Endodermal cell (in vitro differentiated cells): ENCODE measurements around the gene N4BP3. TPM values are rescaled to one million over a fixed set of nuclear protein-coding genes. Genes with fewer than 3 reads are reported as not detected.

ENCODE experiments used
- DNase-seq: peaks from one replicate; pipeline ENCODE4 v3.0.0-alpha.2; 2017
- H3K27ac ChIP-seq: 2 replicates; pipeline ENCODE4 v1.5.1; 2013; ENCODE audit warnings: mild to moderate bottlenecking, low read depth, low read length, moderate library complexity
- H3K27me3 ChIP-seq: 2 replicates; pipeline ENCODE4 v1.6.1; 2013; ENCODE audit warnings: mild to moderate bottlenecking, low read length, moderate library complexity; ENCODE audit not compliant: insufficient read depth, control insufficient read depth, poor library complexity, severe bottlenecking
- H3K36me3 ChIP-seq: 2 replicates; pipeline ENCODE4 v1.7.0; 2013; ENCODE audit warnings: mild to moderate bottlenecking, low read length, moderate library complexity; ENCODE audit not compliant: control insufficient read depth, insufficient read depth
- H3K4me1 ChIP-seq: one replicate; pipeline ENCODE4 v1.7.0; 2013; ENCODE audit warnings: low read length; ENCODE audit not compliant: control insufficient read depth, insufficient read depth
- H3K4me3 ChIP-seq: 2 replicates; pipeline ENCODE4 v1.5.1; 2013; ENCODE audit warnings: mild to moderate bottlenecking, low read length, moderate library complexity
- H3K9ac ChIP-seq: 2 replicates; pipeline ENCODE4 v1.6.1; 2013; ENCODE audit warnings: mild to moderate bottlenecking, low read length, moderate library complexity; ENCODE audit not compliant: poor library complexity, severe bottlenecking; ENCODE audit errors: extremely low read depth
- H3K9me3 ChIP-seq: 2 replicates; pipeline ENCODE4 v1.6.1; 2013; ENCODE audit warnings: mild to moderate bottlenecking, low read length, moderate library complexity; ENCODE audit not compliant: control insufficient read depth
- H3K27ac Mint-ChIP-seq: 2 replicates; pipeline ENCODE4 v1.8.0; 2020; ENCODE audit warnings: mixed read lengths
- H3K27me3 Mint-ChIP-seq: 2 replicates; pipeline ENCODE4 v1.8.0; 2021; ENCODE audit warnings: mild to moderate bottlenecking, mixed read lengths; ENCODE audit not compliant: insufficient read depth
- H3K36me3 Mint-ChIP-seq: 2 replicates; pipeline ENCODE4 v1.8.0; 2020; ENCODE audit warnings: low read depth, mixed read lengths
- H3K4me1 Mint-ChIP-seq: 2 replicates; pipeline ENCODE4 v1.8.0; 2020; ENCODE audit warnings: mixed read lengths
- H3K4me3 Mint-ChIP-seq: 2 replicates; pipeline ENCODE4 v1.8.0; 2020; ENCODE audit warnings: mild to moderate bottlenecking, moderate library complexity, mixed read lengths
- H3K9me3 Mint-ChIP-seq: 2 replicates; pipeline ENCODE4 v1.8.0; 2020; ENCODE audit warnings: mild to moderate bottlenecking, mixed read lengths
- WGBS, 2 experiments: methylation state at CpG; one replicate each; pipeline versions ENCODE4 v1.1.5 to v1.1.7; 2013; ENCODE audit warnings: missing lambda C conversion rate in 2 of 2, mixed read lengths in 1 of 2; ENCODE audit not compliant: insufficient coverage in 1 of 2, insufficient read length in 1 of 2; 5-methylcytosine and 5-hydroxymethylcytosine counted together
- total RNA-seq, 2 donors: library from RNA; stranded (reverse); fragmentation: NEBNext Ultra II Directional in 1 of 2; extraction: Animal tissue kit (Norgen Biotek cat#: 25700) in 1 of 2; gene quantifications; 2 replicates in 1 of 2; 3 replicates in 1 of 2; pipeline ENCODE4 v1.2.1, GENCODE V29; 2021
- TF ChIP-seq, protein P1 (sequence below): fragments of 200-600 bp; sonication (generic); conservative IDR thresholded peaks from 2 replicates; pipeline ENCODE4 v1.5.0; 2021; ENCODE audit warnings: antibody characterized with exemption, mild to moderate bottlenecking

N4BP3 gene
- total RNA-seq, 2 donors from 2014 or later = 12.7 to 15.2 TPM

DNA sequence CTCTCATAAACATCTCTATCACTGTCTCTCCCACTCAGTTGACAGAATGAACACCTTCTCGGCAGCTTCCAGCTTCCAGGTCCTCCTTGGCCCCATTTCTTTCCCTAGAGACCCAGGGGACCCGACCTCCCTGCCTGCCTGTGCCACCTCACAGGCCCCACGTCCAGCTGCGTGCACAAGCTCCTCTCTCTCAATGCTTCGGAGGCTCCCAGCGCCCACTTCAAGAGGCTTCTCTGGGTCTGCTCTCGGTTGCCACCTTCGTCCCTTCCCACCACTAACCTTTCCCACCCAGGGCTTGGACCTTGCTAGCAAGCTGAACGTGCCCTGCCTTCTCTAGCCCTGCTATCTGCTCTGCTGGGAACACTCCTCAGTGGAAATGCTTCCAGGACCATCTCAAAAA lies 2.8 kb upstream of the N4BP3 start:
- Histone ChIP-seq H3K27me3 (no peaks in the 10 kb centered on the region), H3K4me3 (no peak overlapping the region), H3K9ac (no peak overlapping the region), H3K9me3 (no peaks in the 10 kb centered on the region), H3K4me1 (peaks cover 2% of the 10 kb centered on the region), H3K27ac (no peak overlapping the region), H3K36me3 (no peaks in the 10 kb centered on the region)
- Mint-ChIP-seq H3K27me3 (peaks cover 18% of the 10 kb centered on the region), H3K36me3 (no peaks in the 10 kb centered on the region), H3K9me3 (peaks cover 4% of the 10 kb centered on the region), H3K4me3 (no peak overlapping the region), H3K4me1 (peaks cover 7% of the 10 kb centered on the region), H3K27ac (no peak overlapping the region)
- DNase-seq = no peak
- TF ChIP-seq, protein P1, sequence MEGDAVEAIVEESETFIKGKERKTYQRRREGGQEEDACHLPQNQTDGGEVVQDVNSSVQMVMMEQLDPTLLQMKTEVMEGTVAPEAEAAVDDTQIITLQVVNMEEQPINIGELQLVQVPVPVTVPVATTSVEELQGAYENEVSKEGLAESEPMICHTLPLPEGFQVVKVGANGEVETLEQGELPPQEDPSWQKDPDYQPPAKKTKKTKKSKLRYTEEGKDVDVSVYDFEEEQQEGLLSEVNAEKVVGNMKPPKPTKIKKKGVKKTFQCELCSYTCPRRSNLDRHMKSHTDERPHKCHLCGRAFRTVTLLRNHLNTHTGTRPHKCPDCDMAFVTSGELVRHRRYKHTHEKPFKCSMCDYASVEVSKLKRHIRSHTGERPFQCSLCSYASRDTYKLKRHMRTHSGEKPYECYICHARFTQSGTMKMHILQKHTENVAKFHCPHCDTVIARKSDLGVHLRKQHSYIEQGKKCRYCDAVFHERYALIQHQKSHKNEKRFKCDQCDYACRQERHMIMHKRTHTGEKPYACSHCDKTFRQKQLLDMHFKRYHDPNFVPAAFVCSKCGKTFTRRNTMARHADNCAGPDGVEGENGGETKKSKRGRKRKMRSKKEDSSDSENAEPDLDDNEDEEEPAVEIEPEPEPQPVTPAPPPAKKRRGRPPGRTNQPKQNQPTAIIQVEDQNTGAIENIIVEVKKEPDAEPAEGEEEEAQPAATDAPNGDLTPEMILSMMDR = no peak
- WGBS, 2 experiments = 90 to 91% methylated on average over 8 to 9 of the region's 9 CpGs

DNA sequence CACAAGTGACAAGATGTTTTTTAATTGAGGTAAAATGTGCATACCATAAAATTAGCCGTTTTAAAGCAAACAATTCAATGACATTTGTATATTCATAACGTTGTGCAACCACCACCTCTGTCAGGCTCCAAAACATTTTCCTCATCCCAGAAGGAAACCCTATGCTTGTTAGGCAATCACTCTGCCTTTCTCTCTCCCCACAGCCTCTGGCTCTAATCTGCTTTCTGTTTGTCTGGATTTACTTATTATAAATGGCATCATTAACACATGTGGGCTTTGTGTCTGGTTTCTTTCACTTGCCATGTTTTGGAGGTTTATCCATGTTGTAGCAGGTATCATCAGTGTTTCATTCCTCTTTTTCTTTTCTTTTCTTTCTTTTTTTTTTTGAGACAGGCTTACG lies 1.4 kb upstream of the N4BP3 start:
- WGBS, 2 experiments = 79 to 94% methylated on average over 2 to 3 of the region's 3 CpGs
- Mint-ChIP-seq H3K4me3 (no peak overlapping the region), H3K27ac (no peak overlapping the region)

DNA sequence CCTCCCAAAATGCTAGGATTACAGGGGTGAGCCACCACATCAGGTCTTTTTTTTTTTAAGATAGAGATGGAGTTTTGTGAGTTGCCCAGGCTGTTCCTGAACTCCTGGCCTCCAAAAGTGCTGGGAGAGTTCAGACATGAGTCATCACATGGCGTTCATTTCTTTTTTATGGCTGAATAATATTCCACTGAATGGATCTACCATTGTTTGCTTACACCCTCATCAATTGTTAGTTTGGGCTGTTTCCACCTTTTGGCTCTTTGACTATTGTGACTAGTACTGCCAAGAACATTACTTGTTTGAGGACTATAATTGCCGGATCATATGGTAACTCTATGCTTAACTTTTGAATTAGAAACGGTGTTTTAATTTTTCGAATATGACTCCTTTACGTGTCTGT lies 787 bp upstream of the N4BP3 start:
- Histone ChIP-seq H3K4me1 (peaks cover 13% of the 10 kb centered on the region), H3K9me3 (no peaks in the 10 kb centered on the region), H3K9ac (no peak overlapping the region), H3K27me3 (no peaks in the 10 kb centered on the region), H3K27ac (no peak overlapping the region), H3K4me3 (peak overlapping the region; percentile 83), H3K36me3 (no peaks in the 10 kb centered on the region)
- TF ChIP-seq, protein P1 = no peak
- peaks cover 4% of the 10 kb centered on the region for H3K9me3 Mint-ChIP-seq
- no peak overlapping the region for H3K27ac Mint-ChIP-seq
- H3K4me1 Mint-ChIP-seq = peaks cover 22% of the 10 kb centered on the region
- WGBS, 2 experiments = 90 to 91% methylated on average over 5 of the region's 5 CpGs
- H3K27me3 Mint-ChIP-seq = peaks cover 16% of the 10 kb centered on the region
- no peaks in the 10 kb centered on the region for H3K36me3 Mint-ChIP-seq
- H3K4me3 Mint-ChIP-seq = peak overlapping the region; percentile 92
- DNase-seq = no peak

More for the DNA sequence above, 1.4 kb upstream of the N4BP3 start:
- Histone ChIP-seq H3K36me3 (no peaks in the 10 kb centered on the region), H3K9me3 (no peaks in the 10 kb centered on the region), H3K4me1 (peaks cover 13% of the 10 kb centered on the region), H3K9ac (no peak overlapping the region), H3K27ac (no peak overlapping the region), H3K4me3 (no peak overlapping the region), H3K27me3 (no peaks in the 10 kb centered on the region)
- H3K9me3 Mint-ChIP-seq = peaks cover 4% of the 10 kb centered on the region
- peaks cover 16% of the 10 kb centered on the region for H3K27me3 Mint-ChIP-seq
- peaks cover 20% of the 10 kb centered on the region for H3K4me1 Mint-ChIP-seq
- H3K36me3 Mint-ChIP-seq = no peaks in the 10 kb centered on the region
- TF ChIP-seq, protein P1 = no peak
- no peak for DNase-seq
